Liver (tissue), 9 donors: ENCODE results near the gene ABCC3. TPM values are rescaled to one million over a fixed set of nuclear protein-coding genes. Genes with fewer than 3 reads are reported as not detected.

ENCODE experiments used
- DNase-seq: peaks from one replicate; pipeline ENCODE4 v3.0.0-alpha.2; 2017; ENCODE audit warnings: low spot score
- H3K27ac ChIP-seq, 2 donors: one replicate each; pipeline ENCODE4 v1.7.0; 2013; ENCODE audit warnings: inconsistent platforms in 2 of 2, low read length in 2 of 2, control low read depth in 1 of 2, low read depth in 1 of 2, mild to moderate bottlenecking in 1 of 2
- H3K27me3 ChIP-seq, 4 donors: one replicate each; pipeline versions ENCODE4 v1.6.1 to v1.7.0; 2013; ENCODE audit warnings: low read length in 3 of 4, inconsistent platforms in 1 of 4, mild to moderate bottlenecking in 1 of 4, moderate library complexity in 1 of 4; ENCODE audit not compliant: control insufficient read depth in 4 of 4, insufficient read depth in 4 of 4
- H3K36me3 ChIP-seq, 4 donors: one replicate each; pipeline versions ENCODE4 v1.6.1 to v1.7.0; 2013; ENCODE audit warnings: low read length in 3 of 4, mild to moderate bottlenecking in 3 of 4, low read depth in 1 of 4, moderate library complexity in 1 of 4; ENCODE audit not compliant: control insufficient read depth in 4 of 4, insufficient read depth in 3 of 4
- H3K4me1 ChIP-seq, 4 donors: one replicate each; pipeline versions ENCODE4 v1.6.1 to v1.7.0; 2013; ENCODE audit warnings: low read length in 3 of 4, mild to moderate bottlenecking in 3 of 4, moderate library complexity in 1 of 4; ENCODE audit not compliant: control insufficient read depth in 4 of 4, insufficient read depth in 4 of 4
- H3K4me3 ChIP-seq, 3 donors: one replicate each; pipeline versions ENCODE4 v1.6.1 to v1.7.0; 2013; ENCODE audit warnings: low read length in 3 of 3, control low read depth in 1 of 3, low read depth in 1 of 3, mild to moderate bottlenecking in 1 of 3
- H3K9ac ChIP-seq, 2 donors: one replicate each; pipeline ENCODE4 v1.7.0; 2013; ENCODE audit warnings: low read length in 2 of 2, mild to moderate bottlenecking in 2 of 2, moderate library complexity in 2 of 2, control low read depth in 1 of 2, low read depth in 1 of 2
- H3K9me3 ChIP-seq, 4 donors: one replicate each; pipeline versions ENCODE4 v1.6.1 to v1.7.0; 2013; ENCODE audit warnings: low read length in 3 of 4; ENCODE audit not compliant: control insufficient read depth in 4 of 4
- EGR1 ChIP-seq, 2 donors: IDR thresholded peaks; 2 replicates each; pipeline ENCODE4 v1.6.1; 2016 to 2018; ENCODE audit warnings: antibody characterized with exemption in 2 of 2, low read depth in 2 of 2
- FOXA2 ChIP-seq: IDR thresholded peaks from 2 replicates; pipeline ENCODE4 v1.6.1; 2016; ENCODE audit warnings: antibody characterized with exemption
- JUND ChIP-seq, 2 donors: IDR thresholded peaks; 2 replicates each; pipeline ENCODE4 v1.6.1; 2016; ENCODE audit warnings: antibody characterized with exemption in 2 of 2
- RAD21 ChIP-seq, 2 donors: IDR thresholded peaks; 2 replicates each; pipeline ENCODE4 v1.6.1; 2016; ENCODE audit warnings: antibody characterized with exemption in 2 of 2, mild to moderate bottlenecking in 2 of 2
- REST ChIP-seq: IDR thresholded peaks from 2 replicates; pipeline ENCODE4 v1.6.1; 2016; ENCODE audit warnings: antibody characterized with exemption, mild to moderate bottlenecking
- RXRA ChIP-seq, 2 donors: IDR thresholded peaks; 2 replicates each; pipeline ENCODE4 v1.6.1; 2017 to 2018; ENCODE audit warnings: antibody characterized with exemption in 2 of 2, mild to moderate bottlenecking in 1 of 2
- YY1 ChIP-seq: IDR thresholded peaks from 2 replicates; pipeline ENCODE4 v1.6.1; 2016; ENCODE audit warnings: antibody characterized with exemption, mild to moderate bottlenecking
- ZBTB33 ChIP-seq: IDR thresholded peaks from 2 replicates; pipeline ENCODE4 v1.6.1; 2016; ENCODE audit warnings: antibody characterized with exemption
- WGBS: extraction: QIAGEN DNeasy Blood & Tissue Kit; methylation state at CpG from one replicate; pipeline ENCODE4 v1.1.7; 2013; 5-methylcytosine and 5-hydroxymethylcytosine counted together
- polyA plus RNA-seq, 2 donors: library from polyadenylated mRNA; stranded (reverse) in 1 of 2; unstranded in 1 of 2; fragments of 200-250 nt in 1 of 2; fragments of >200 nt in 1 of 2; fragmentation: Nextera tagmentation in 1 of 2; extraction: Ambion mirVana in 1 of 2; gene quantifications; one replicate each; pipeline versions ENCODE4 v1.2.1 to v1.2.3, GENCODE V29; 2013 to 2015
- total RNA-seq, 2 donors: library from RNA; depleted of rRNA; stranded (reverse); fragments of >200 nt; gene quantifications; one replicate each; pipeline ENCODE4 v1.2.3, GENCODE V29; 2014
- TF ChIP-seq, protein P1 (sequence below): IDR thresholded peaks from 2 replicates; pipeline ENCODE4 v1.6.1; 2016; ENCODE audit warnings: antibody characterized with exemption
- donor health status: healthy.
- donor health status: healthy.
- donor health status: healthy.
- donor health status: healthy.
- donor health status: healthy.

ABCC3 gene
- total and polyA plus RNA-seq, 4 donors, result 10.5 to 197 (median 80.5) TPM

DNA sequence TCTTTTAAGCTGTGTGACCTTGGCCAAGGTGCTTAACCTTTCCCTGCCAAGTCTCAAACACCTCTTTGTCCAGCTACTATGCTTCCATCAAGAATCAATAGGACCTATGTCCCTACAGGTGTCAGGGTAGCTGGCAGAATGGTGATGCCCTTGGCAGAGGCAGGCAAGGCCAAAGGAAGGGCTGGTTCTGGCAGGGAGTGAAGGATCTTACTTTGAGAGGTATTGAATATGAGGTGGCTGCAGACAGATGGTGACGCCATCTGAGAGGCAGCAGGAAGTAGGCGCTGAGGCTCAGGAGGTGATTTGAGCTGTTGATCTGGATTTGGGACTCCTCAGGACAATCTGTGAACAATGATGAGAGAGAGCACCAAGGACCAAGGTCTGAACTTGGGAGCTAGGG lies 12.5 kb downstream of the ABCC3 start:
- 75% methylated on average over 2 of the region's 2 CpGs for WGBS
- no peak for DNase-seq
- TF ChIP-seq REST, result no peak

GRCh38 chr17:50649042-50649908 lies 14.6 kb downstream of the ABCC3 start:
- no peak for DNase-seq
- H3K4me1 ChIP-seq, result peaks cover 0 to 3% (median 0%) of the 10 kb centered on the region in 4 donors
- WGBS, result 88% methylated on average over 7 of the region's 7 CpGs

More for the DNA sequence above, 12.5 kb downstream of the ABCC3 start:
- H3K4me3 ChIP-seq, result no peak overlapping the region
- H3K36me3 ChIP-seq, result peaks cover 0 to 4% (median 0%) of the 10 kb centered on the region in 4 donors
- no peaks in the 10 kb centered on the region for H3K27me3 ChIP-seq
- no peak overlapping the region for H3K27ac ChIP-seq
- no peak overlapping the region for H3K9ac ChIP-seq
- H3K9me3 ChIP-seq, result no peaks in the 10 kb centered on the region
- H3K4me1 ChIP-seq, result peaks cover 0 to 10% (median 5%) of the 10 kb centered on the region in 4 donors

More at GRCh38 chr17:50649042-50649908, 14.6 kb downstream of the ABCC3 start:
- Histone ChIP-seq H3K9ac (peak overlapping the region in 1 of 2 donors; percentile 41), H3K27ac (no peak overlapping the region), H3K27me3 (no peaks in the 10 kb centered on the region), H3K36me3 (peaks cover 0 to 4% (median 0%) of the 10 kb centered on the region in 4 donors), H3K9me3 (no peaks in the 10 kb centered on the region), H3K4me3 (no peak overlapping the region)
- TF ChIP-seq REST (no peak), RAD21 (IDR thresholded peaks at IDR 0.05) (no peak), JUND (IDR thresholded peaks at IDR 0.05) (no peak), ZBTB33 (no peak), EGR1 (IDR thresholded peaks at IDR 0.05; ENCODE audit: low read depth in 2 of 2) (no peak), FOXA2 (no peak), YY1 (no peak), RXRA (IDR thresholded peaks at IDR 0.05) (no peak)
- TF ChIP-seq, protein P1, sequence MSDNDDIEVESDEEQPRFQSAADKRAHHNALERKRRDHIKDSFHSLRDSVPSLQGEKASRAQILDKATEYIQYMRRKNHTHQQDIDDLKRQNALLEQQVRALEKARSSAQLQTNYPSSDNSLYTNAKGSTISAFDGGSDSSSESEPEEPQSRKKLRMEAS, result no peak
